ENCODE data around the gene BICD1. TPM values are rescaled to one million over a fixed set of nuclear protein-coding genes. Genes with fewer than 3 reads are reported as not detected.

Gene BICD1
- total and polyA plus RNA-seq, 4 donors: 0.46 to 3.4 (median 1.1) TPM

DNA sequence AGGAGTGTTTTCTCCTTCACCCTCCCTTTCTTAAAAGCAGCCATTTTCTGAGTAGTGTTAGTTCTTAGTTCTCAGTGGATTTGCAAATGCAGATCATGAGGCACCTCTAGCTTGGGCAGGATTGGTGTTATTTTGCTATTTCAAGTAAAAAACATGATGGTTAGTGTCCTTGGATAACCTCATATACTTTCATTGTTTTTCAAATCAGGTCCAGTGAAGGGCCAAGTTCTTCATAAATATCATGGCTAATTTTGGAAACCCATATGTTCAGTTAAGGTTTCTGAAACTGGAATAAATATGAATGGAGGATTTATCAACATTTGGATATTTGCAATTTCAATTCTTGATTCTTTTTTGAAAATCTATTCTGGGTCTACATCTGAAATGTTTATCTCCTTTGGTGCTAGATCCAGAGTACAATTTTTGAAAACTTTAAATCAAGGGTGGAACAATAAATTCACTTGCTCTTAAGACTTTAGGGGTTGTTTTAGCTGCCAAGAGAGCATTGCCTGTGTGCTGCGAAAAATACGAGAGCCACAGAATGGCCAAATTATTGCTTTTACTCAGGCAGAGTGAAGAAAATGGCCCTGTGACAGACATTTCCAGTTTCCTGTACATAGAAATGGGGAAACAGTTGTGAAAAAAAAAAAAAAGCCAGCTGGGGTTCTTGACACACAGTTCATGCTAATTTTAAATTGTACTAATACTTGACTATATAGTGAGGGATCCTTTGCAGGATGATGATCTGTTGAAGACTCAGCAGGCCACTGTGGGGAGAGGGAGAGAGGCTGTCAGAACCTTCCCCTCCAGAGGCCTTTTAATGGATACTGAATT is 104.6 kb downstream of the BICD1 start (continued):
- TF ChIP-seq, protein P1, sequence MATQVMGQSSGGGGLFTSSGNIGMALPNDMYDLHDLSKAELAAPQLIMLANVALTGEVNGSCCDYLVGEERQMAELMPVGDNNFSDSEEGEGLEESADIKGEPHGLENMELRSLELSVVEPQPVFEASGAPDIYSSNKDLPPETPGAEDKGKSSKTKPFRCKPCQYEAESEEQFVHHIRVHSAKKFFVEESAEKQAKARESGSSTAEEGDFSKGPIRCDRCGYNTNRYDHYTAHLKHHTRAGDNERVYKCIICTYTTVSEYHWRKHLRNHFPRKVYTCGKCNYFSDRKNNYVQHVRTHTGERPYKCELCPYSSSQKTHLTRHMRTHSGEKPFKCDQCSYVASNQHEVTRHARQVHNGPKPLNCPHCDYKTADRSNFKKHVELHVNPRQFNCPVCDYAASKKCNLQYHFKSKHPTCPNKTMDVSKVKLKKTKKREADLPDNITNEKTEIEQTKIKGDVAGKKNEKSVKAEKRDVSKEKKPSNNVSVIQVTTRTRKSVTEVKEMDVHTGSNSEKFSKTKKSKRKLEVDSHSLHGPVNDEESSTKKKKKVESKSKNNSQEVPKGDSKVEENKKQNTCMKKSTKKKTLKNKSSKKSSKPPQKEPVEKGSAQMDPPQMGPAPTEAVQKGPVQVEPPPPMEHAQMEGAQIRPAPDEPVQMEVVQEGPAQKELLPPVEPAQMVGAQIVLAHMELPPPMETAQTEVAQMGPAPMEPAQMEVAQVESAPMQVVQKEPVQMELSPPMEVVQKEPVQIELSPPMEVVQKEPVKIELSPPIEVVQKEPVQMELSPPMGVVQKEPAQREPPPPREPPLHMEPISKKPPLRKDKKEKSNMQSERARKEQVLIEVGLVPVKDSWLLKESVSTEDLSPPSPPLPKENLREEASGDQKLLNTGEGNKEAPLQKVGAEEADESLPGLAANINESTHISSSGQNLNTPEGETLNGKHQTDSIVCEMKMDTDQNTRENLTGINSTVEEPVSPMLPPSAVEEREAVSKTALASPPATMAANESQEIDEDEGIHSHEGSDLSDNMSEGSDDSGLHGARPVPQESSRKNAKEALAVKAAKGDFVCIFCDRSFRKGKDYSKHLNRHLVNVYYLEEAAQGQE (IDR thresholded peaks at IDR 0.05): no peak
- TF ChIP-seq NR2F2 (IDR thresholded peaks at IDR 0.05) (no peak), HNF4A (conservative IDR thresholded peaks at IDR 0.05) (no peak), FOXA1 (IDR thresholded peaks at IDR 0.05) (no peak), SP1 (IDR thresholded peaks at IDR 0.05) (no peak)

DNA sequence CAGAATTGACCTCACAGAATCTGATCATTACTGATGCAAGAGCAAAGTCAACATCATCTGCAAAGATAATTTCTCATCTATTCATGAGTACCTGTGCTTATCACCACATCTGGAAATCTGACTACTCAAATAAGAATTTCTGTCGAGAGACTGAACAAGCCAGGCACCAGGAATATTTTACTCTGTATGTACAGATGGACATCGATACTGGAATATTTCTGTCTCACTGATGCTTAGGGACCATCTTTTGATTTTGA is 105.2 kb downstream of the BICD1 start:
- Histone ChIP-seq H3K9me3 (ENCODE audit: control insufficient read depth in 4 of 4, low read length in 3 of 4) (no peaks in the 10 kb centered on the region), H3K4me3 (ENCODE audit: low read depth in 1 of 3, low read length in 3 of 3) (no peak overlapping the region), H3K27ac (ENCODE audit: low read depth in 1 of 2, low read length in 2 of 2) (no peak overlapping the region), H3K36me3 (ENCODE audit: control insufficient read depth in 4 of 4, insufficient read depth in 3 of 4, low read depth in 1 of 4, low read length in 3 of 4) (no peaks in the 10 kb centered on the region), H3K27me3 (ENCODE audit: control insufficient read depth in 4 of 4, insufficient read depth in 4 of 4, low read length in 3 of 4) (no peaks in the 10 kb centered on the region), H3K4me1 (ENCODE audit: control insufficient read depth in 4 of 4, insufficient read depth in 4 of 4, low read length in 3 of 4) (no peaks in the 10 kb centered on the region), H3K9ac (ENCODE audit: low read depth in 1 of 2, low read length in 2 of 2) (no peak overlapping the region)
- 81% methylated on average over 2 of the region's 2 CpGs for WGBS
- no peak for DNase-seq (ENCODE audit: low spot score)
- no peak for TF ChIP-seq RXRA (IDR thresholded peaks at IDR 0.05)

DNA sequence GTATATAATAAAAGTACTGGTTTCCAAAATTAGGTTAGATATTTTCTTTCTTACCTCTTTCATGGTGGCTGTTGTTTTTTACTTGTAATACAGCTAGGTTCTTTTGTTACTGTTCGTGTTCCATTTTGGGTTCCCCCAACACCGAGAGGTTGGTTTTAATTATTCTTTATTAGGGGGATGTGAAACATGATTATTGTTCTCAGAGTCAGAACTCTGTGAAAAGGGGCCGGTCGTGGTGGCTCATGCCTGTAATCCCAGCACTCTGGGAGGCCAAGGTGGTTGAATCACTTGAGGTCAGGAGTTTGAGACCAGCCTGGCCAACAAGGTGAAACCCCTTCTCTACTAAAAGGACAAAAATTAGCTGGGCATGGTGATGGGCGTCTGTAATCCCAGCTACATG is 108.1 kb downstream of the BICD1 start:
- TF ChIP-seq, protein P2, sequence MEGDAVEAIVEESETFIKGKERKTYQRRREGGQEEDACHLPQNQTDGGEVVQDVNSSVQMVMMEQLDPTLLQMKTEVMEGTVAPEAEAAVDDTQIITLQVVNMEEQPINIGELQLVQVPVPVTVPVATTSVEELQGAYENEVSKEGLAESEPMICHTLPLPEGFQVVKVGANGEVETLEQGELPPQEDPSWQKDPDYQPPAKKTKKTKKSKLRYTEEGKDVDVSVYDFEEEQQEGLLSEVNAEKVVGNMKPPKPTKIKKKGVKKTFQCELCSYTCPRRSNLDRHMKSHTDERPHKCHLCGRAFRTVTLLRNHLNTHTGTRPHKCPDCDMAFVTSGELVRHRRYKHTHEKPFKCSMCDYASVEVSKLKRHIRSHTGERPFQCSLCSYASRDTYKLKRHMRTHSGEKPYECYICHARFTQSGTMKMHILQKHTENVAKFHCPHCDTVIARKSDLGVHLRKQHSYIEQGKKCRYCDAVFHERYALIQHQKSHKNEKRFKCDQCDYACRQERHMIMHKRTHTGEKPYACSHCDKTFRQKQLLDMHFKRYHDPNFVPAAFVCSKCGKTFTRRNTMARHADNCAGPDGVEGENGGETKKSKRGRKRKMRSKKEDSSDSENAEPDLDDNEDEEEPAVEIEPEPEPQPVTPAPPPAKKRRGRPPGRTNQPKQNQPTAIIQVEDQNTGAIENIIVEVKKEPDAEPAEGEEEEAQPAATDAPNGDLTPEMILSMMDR (IDR thresholded peaks at IDR 0.05; ENCODE audit: low read depth, low read length, missing input control): no peak
- TF ChIP-seq RXRA (IDR thresholded peaks at IDR 0.05) (no peak), GABPA (IDR thresholded peaks at IDR 0.05 in 1 of 2, conservative IDR thresholded peaks at IDR 0.05 in 1 of 2) (no peak), FOXA1 (IDR thresholded peaks at IDR 0.05) (no peak), SP1 (IDR thresholded peaks at IDR 0.05) (no peak), JUND (IDR thresholded peaks at IDR 0.05) (no peak), HNF4G (IDR thresholded peaks at IDR 0.05) (no peak), HNF4A (conservative IDR thresholded peaks at IDR 0.05) (no peak), EGR1 (IDR thresholded peaks at IDR 0.05; ENCODE audit: low read depth in 2 of 2) (no peak), YY1 (IDR thresholded peaks at IDR 0.05) (no peak), TAF1 (conservative IDR thresholded peaks at IDR 0.05) (no peak), RAD21 (IDR thresholded peaks at IDR 0.05) (no peak), NR2F2 (IDR thresholded peaks at IDR 0.05) (no peak), FOXA2 (IDR thresholded peaks at IDR 0.05) (no peak)
- TF ChIP-seq, protein P1 (IDR thresholded peaks at IDR 0.05): no peak
- TF ChIP-seq, protein P3, sequence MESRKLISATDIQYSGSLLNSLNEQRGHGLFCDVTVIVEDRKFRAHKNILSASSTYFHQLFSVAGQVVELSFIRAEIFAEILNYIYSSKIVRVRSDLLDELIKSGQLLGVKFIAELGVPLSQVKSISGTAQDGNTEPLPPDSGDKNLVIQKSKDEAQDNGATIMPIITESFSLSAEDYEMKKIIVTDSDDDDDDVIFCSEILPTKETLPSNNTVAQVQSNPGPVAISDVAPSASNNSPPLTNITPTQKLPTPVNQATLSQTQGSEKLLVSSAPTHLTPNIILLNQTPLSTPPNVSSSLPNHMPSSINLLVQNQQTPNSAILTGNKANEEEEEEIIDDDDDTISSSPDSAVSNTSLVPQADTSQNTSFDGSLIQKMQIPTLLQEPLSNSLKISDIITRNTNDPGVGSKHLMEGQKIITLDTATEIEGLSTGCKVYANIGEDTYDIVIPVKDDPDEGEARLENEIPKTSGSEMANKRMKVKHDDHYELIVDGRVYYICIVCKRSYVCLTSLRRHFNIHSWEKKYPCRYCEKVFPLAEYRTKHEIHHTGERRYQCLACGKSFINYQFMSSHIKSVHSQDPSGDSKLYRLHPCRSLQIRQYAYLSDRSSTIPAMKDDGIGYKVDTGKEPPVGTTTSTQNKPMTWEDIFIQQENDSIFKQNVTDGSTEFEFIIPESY (IDR thresholded peaks at IDR 0.05): no peak
- TF ChIP-seq, protein P4, sequence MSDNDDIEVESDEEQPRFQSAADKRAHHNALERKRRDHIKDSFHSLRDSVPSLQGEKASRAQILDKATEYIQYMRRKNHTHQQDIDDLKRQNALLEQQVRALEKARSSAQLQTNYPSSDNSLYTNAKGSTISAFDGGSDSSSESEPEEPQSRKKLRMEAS (IDR thresholded peaks at IDR 0.05): no peak
- TF ChIP-seq, protein P5, sequence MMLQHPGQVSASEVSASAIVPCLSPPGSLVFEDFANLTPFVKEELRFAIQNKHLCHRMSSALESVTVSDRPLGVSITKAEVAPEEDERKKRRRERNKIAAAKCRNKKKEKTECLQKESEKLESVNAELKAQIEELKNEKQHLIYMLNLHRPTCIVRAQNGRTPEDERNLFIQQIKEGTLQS (IDR thresholded peaks at IDR 0.05): no peak
- Histone ChIP-seq H3K4me1 (ENCODE audit: control insufficient read depth in 4 of 4, insufficient read depth in 4 of 4, low read length in 3 of 4) (no peaks in the 10 kb centered on the region), H3K9ac (ENCODE audit: low read depth in 1 of 2, low read length in 2 of 2) (no peak overlapping the region), H3K27ac (ENCODE audit: low read depth in 1 of 2, low read length in 2 of 2) (no peak overlapping the region), H3K9me3 (ENCODE audit: control insufficient read depth in 4 of 4, low read length in 3 of 4) (no peaks in the 10 kb centered on the region), H3K27me3 (ENCODE audit: control insufficient read depth in 4 of 4, insufficient read depth in 4 of 4, low read length in 3 of 4) (no peaks in the 10 kb centered on the region), H3K4me3 (ENCODE audit: low read depth in 1 of 3, low read length in 3 of 3) (no peak overlapping the region), H3K36me3 (ENCODE audit: control insufficient read depth in 4 of 4, insufficient read depth in 3 of 4, low read depth in 1 of 4, low read length in 3 of 4) (no peaks in the 10 kb centered on the region)
- no peak for DNase-seq (ENCODE audit: low spot score)
- 94% methylated on average over 5 of the region's 5 CpGs for WGBS
